Measurements from ENCODE around the gene RAB17.

Gene RAB17

DNA sequence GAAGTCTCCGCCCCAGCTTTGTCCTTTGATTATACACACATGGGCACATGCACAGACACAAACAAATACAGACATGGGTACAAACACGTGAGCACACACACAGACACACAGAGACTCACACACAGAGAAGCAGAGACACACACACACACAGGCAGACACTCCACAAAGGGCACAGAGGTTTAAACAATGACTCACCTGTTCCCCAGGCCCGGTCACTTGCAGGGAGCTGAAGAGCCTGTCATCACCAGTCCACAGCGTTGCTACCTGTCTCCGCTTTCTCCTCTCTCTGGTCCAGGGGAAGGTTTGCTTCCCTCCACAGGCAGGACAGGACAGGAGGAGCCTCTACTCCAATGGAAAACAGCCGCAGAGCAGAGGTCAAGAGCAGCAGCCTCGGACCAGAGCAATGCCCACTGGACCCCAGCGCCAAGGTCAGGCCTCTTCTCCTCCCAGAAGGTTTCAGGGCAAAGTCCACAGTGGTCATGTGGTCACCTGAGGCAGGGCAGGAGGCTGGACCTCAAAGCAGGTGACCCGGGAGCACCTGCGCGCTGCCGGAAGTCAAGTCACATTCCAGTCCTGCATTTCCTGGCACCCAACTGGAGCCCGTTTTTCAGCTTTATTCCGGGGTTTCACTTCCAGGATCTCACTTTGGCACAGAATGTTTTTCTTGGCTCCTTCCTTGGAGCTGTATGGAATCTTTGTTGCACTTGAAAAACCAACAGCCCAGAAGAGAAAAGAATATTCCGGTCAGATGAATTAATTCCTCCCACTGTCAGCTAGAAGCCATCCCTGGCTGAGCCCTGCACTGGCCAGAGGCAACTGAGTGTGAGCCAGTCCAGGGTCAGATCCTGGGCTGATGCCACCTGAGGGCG lies at the start of gene RAB17:
Gene RAB17 (minus strand): TSS at position 463 of the 869 bp plus-strand sequence. CDS start 4,580 bp downstream, outside the sequence.
- DNase-seq (ENCODE audit: low read depth in 2 of 2): no peak

GRCh38 chr2:237639836-237640220 lies 49.3 kb upstream of the RAB17 start:
- DNase-seq (ENCODE audit: low read depth in 2 of 2): no peak

- DNase-seq (ENCODE audit: low read depth in 2 of 2): no peak
Measured at GRCh38 chr2:237639052-237639835, 48.7 kb upstream of the RAB17 start.

GRCh38 chr2:237638176-237638575 lies 47.6 kb upstream of the RAB17 start:
- DNase-seq (ENCODE audit: low read depth in 2 of 2): no peak

GRCh38 chr2:237637429-237638135 lies 47.0 kb upstream of the RAB17 start:
- no peak for DNase-seq (ENCODE audit: low read depth in 2 of 2)

- no peak for DNase-seq (ENCODE audit: low read depth in 2 of 2)
Measured at GRCh38 chr2:237636578-237636977, 46.0 kb upstream of the RAB17 start.

DNA sequence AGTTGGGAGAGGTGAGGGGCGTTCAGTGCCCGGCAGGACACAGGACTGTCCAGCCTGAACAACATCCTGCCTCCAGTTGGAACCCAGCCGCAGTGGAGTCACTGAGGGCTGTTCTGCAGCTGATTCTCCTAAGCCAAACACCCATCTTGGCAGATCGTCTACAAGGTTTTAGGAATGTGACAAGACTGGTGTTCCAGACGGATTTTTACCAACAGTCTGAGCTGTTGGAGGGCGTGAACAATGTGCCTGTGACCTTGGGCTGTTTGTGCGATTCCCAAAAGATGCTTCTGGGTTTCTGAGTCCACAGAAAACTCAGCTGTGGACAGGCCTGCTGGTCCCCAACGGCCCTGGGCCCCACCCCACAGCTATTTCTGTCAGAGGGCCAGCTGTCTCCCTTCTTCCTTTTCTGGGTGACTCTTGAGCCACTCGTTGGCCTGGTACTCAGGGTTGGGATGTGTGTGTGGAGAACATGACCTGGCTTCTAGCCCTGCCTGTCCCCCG lies 42.6 kb upstream of the RAB17 start:
- DNase-seq (ENCODE audit: low read depth in 2 of 2): no peak

DNA sequence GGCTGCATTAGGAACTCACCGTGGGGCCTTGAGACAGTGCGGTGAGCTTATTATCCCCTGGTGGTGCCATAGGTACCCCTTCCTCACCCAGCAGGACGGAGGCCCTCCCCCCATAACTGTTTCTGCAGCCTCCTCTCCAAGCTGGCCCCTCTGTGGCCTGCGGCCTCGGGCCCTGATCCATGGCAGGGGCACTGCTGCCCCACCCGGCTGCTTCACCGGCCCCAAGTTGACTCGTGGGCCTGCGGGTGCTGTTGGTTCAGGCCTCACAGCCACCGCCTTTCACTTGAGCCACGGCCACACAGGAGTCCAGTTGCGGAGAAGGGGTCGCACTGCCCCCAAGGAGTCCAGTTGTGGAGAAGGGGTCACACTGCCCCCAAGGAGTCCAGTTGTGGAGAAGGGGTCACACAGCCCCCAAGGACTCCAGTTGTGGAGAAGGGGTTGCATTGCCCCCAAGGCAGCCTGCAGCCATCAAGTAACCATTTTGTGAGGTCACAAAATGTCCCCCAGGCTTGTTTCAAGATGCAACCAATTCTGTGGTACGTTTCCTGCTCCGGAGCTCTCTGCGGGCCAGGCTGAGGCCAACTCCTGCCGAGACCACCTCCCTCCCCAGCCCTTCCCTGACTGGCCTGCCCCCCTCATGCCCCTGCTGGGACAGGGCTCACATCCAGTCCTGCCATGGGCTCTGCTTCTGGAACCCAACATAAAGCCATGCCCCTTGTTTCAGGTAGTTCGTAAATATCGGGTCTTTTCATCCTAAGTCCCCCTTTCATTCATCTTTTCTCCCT lies 41.5 kb upstream of the RAB17 start:
- DNase-seq (ENCODE audit: low read depth in 2 of 2): no peak

DNA sequence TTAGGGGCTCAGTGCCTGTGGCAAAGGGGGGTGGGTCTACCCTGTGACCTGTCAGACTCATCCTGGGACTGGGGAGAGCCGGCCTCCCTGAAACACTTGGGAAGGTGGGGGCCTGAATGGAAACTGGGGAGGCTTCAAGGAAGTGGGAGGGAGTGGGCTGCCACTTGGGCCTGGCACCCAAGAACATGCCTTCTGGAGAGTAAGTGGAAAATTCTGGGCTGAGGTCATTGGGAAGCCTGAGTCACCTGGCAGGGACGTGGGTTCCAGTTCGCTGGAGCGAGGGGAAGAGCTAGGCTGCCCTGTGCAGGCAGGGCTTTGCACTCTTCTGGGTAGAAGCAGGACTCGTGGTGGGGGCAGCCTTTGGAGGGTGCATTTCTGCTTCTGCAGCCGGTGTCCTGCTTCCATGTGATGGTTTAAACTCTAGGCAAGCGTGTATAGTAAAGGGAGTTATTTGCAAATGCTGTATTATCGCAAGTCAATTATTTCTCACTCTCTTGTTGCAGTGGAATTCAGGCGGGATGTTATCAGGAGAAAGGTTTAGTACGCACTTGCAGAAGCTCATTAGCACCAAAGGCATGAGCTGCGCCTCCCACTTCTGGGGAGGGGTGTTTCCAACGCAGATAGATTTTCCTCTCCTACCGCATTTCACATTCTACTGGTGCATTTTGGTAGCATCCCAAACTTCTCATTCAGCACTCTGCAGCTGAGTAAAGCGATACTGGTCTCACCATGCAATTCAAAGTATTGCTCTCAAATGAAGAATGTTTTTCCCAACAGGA lies 40.7 kb upstream of the RAB17 start:
- no peak for DNase-seq (ENCODE audit: low read depth in 2 of 2)

GRCh38 chr2:237630216-237631000 lies 39.9 kb upstream of the RAB17 start:
- DNase-seq (ENCODE audit: low read depth in 2 of 2): no peak

GRCh38 chr2:237629739-237630138 lies 39.2 kb upstream of the RAB17 start:
- DNase-seq (ENCODE audit: low read depth in 2 of 2): no peak

DNA sequence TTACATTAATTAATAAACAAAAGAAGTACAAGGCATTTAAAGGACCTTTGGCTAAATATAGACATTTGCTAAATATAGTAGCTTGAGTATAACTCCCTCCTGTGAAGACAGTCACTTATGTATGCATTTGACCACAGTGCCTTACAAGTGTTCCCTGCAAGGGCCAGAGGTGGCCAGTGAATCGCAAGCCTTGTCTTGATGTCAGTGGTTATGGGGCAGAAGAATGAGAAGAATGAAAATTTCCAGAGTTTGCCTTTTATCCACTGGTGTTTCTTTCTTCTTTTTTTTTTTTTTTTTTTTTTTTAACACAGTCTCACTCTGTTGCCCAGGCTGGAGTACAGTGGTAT lies 38.6 kb upstream of the RAB17 start:
- DNase-seq (ENCODE audit: low read depth in 2 of 2): no peak

- no peak for DNase-seq (ENCODE audit: low read depth in 2 of 2)
Measured at GRCh38 chr2:237628247-237629187, 38.0 kb upstream of the RAB17 start.

DNA sequence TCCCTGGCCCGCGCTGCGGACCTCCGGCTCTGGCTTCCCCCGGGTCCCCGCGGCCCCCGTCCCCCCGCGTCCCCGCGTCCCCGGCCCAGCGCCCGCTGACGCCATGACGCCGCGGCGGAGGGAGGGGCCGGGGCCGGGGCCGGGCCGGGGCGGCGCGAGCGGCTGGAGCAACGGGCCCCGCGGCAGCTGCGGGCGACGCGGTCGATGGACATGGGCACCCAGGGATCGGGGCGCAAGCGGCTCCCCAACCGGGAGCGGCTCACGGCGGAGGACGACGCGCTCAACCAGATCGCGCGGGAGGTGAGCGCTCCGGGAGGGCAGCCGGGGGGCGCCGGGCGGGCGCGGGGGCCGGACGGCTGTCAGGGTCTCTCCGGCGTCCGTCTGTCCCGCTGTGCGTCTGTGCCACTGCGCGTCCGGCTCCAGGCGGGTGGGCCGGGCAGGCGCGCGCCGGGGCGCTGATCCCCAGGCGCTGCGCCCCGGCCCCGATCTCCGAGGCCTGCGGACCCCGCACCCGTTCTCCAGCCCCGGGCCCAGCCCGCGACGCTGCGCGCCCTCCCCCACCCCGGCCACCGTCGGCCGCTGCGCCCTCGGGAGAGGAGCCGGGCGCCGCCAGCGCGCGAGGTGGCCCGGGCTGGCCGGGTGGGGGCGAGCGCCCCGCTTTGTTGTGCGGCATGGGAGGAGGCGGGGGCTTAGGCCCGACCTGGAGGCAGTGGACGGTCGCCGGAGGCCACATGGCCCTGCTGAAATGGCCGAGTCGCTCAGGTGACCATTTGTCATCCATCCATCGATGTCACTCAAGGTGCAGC lies 37.1 kb upstream of the RAB17 start, which contains the start of gene LRRFIP1:
Gene LRRFIP1 (plus strand): TSS at position 147 of the 806 bp plus-strand sequence. CDS start 58 bp downstream, at position 205.
- no peak for DNase-seq (ENCODE audit: low read depth in 2 of 2)

DNA sequence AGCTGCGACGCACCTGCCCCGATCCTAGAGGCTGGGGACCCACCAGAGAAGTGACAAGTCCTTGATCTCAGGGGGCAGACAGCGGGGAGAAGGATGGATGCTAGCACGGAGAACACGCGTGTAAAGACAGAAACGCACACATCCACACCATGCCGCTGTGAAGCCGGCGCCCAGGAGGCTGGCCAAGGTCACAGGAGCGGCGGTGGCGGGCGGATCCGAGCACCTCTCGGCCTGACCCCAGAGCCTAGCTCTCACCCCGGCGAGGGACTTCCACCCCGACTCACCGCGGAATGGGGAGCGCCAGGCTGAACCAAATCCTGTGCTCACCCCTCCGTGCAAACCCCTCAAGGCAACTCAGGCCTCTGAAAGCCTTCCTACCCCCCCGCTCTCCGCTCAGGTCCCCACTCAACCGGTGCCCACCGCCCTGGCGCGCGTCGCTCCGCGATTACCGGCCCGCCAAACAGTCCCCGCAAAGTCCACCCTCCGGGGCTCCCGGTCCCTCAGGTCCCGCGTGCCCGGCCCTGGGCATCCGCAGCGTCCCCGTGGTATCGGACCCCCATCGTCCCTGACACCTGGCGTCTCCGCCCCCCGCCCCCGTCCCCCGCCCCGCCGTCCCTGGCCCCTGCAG lies 36.4 kb upstream of the RAB17 start:
- DNase-seq (ENCODE audit: low read depth in 2 of 2): no peak

DNA sequence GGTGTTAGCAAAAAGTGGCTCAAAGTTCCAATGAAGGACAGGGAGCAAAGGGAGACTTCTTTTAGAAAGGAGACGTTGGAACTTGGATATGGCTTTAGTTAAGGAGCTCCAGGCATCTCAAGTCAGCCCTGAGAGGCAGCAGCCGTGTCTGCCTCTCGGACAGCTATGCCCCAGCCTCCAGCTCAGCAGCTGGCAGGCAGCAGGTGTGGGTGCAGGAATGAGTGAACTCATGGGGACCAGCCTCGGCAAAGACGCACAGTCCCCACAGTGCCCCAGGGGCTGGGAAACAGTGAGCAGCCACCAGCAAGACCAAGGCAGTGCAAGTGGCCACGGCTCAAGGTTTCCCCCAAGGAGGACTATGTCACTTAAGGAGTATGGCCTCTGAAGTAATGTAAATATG lies 35.2 kb upstream of the RAB17 start:
- no peak for DNase-seq (ENCODE audit: low read depth in 2 of 2)

- DNase-seq (ENCODE audit: low read depth in 2 of 2): no peak
Measured at GRCh38 chr2:237625216-237625705, 34.7 kb upstream of the RAB17 start.

All from stimulated activated CD4-positive, alpha-beta T cell treated with anti-CD3 and anti-CD28 coated beads, Interleukin-1b, Interleukin-23, amount 100 ng/mL, for 1 hour (primary cell).